SK-N-SH (cell line): ENCODE data around the gene NUDT7.

Experiments
- JUND ChIP-seq: IDR thresholded peaks from 2 replicates; pipeline ENCODE4 v1.4.0; 2012
- POLR2AphosphoS5 ChIP-seq: IDR thresholded peaks from 2 replicates; pipeline ENCODE4 v1.6.1; 2012; ENCODE audit warnings: low read depth, low read length
- RAD21 ChIP-seq: IDR thresholded peaks from 2 replicates; pipeline ENCODE4 v1.6.1; 2012; ENCODE audit warnings: mild to moderate bottlenecking, low read length
- SIN3A ChIP-seq: IDR thresholded peaks from 2 replicates; pipeline ENCODE4 v1.6.1; 2012; ENCODE audit warnings: low read depth, mild to moderate bottlenecking, low read length, moderate library complexity, borderline replicate concordance
- TF ChIP-seq, protein P1 (sequence below): fragments of 200-600 bp; sonication (generic); IDR thresholded peaks from 2 replicates; pipeline ENCODE4 v1.6.1; 2017; ENCODE audit warnings: antibody characterized with exemption, mild to moderate bottlenecking, moderate library complexity
- TF ChIP-seq, protein P2 (sequence below): IDR thresholded peaks from 2 replicates; pipeline ENCODE4 v1.4.0; 2012; ENCODE audit warnings: low read depth
- TF ChIP-seq, protein P3 (sequence below): fragments of 150-350 bp; IDR thresholded peaks from 2 replicates; pipeline ENCODE4 v1.6.1; 2016; ENCODE audit warnings: mild to moderate bottlenecking, low read depth, low read length

DNA sequence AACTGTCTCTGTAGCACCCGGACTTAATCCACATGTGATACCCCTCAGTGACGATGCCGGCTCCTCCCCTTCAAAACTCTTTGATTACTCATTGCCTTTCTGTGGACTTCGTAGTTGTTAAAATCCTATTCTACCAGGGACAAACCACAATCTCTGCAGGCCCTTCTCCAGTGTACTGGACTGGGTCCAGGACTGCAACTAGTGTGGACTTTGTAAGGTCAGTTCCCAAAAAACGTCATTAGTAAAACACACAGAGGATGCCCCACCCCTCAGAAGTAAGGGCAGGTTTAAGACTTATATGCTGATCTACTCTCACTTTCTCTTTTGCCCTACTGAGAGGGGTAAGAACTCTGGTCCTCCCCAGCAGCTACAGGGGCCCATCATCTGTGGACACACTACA lies 10.5 kb upstream of the NUDT7 start:
- TF ChIP-seq, protein P1, sequence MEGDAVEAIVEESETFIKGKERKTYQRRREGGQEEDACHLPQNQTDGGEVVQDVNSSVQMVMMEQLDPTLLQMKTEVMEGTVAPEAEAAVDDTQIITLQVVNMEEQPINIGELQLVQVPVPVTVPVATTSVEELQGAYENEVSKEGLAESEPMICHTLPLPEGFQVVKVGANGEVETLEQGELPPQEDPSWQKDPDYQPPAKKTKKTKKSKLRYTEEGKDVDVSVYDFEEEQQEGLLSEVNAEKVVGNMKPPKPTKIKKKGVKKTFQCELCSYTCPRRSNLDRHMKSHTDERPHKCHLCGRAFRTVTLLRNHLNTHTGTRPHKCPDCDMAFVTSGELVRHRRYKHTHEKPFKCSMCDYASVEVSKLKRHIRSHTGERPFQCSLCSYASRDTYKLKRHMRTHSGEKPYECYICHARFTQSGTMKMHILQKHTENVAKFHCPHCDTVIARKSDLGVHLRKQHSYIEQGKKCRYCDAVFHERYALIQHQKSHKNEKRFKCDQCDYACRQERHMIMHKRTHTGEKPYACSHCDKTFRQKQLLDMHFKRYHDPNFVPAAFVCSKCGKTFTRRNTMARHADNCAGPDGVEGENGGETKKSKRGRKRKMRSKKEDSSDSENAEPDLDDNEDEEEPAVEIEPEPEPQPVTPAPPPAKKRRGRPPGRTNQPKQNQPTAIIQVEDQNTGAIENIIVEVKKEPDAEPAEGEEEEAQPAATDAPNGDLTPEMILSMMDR: no peak
- TF ChIP-seq JUND (no peak), POLR2AphosphoS5 (no peak), SIN3A (no peak), RAD21 (no peak)
- TF ChIP-seq, protein P2, sequence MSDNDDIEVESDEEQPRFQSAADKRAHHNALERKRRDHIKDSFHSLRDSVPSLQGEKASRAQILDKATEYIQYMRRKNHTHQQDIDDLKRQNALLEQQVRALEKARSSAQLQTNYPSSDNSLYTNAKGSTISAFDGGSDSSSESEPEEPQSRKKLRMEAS: no peak
- TF ChIP-seq, protein P3, sequence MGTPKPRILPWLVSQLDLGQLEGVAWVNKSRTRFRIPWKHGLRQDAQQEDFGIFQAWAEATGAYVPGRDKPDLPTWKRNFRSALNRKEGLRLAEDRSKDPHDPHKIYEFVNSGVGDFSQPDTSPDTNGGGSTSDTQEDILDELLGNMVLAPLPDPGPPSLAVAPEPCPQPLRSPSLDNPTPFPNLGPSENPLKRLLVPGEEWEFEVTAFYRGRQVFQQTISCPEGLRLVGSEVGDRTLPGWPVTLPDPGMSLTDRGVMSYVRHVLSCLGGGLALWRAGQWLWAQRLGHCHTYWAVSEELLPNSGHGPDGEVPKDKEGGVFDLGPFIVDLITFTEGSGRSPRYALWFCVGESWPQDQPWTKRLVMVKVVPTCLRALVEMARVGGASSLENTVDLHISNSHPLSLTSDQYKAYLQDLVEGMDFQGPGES: no peak
